Liver (tissue), 9 donors: ENCODE measurements around the gene PBOV1. TPM values are rescaled to one million over a fixed set of nuclear protein-coding genes. Genes with fewer than 3 reads are reported as not detected.

Source experiments
- DNase-seq: peaks from one replicate; pipeline ENCODE4 v3.0.0-alpha.2; 2017; ENCODE audit warnings: low spot score
- H3K27ac ChIP-seq, 2 donors: one replicate each; pipeline ENCODE4 v1.7.0; 2013; ENCODE audit warnings: inconsistent platforms in 2 of 2, low read length in 2 of 2, control low read depth in 1 of 2, low read depth in 1 of 2, mild to moderate bottlenecking in 1 of 2
- H3K27me3 ChIP-seq, 4 donors: one replicate each; pipeline versions ENCODE4 v1.6.1 to v1.7.0; 2013; ENCODE audit warnings: low read length in 3 of 4, inconsistent platforms in 1 of 4, mild to moderate bottlenecking in 1 of 4, moderate library complexity in 1 of 4; ENCODE audit not compliant: control insufficient read depth in 4 of 4, insufficient read depth in 4 of 4
- H3K36me3 ChIP-seq, 4 donors: one replicate each; pipeline versions ENCODE4 v1.6.1 to v1.7.0; 2013; ENCODE audit warnings: low read length in 3 of 4, mild to moderate bottlenecking in 3 of 4, low read depth in 1 of 4, moderate library complexity in 1 of 4; ENCODE audit not compliant: control insufficient read depth in 4 of 4, insufficient read depth in 3 of 4
- H3K4me1 ChIP-seq, 4 donors: one replicate each; pipeline versions ENCODE4 v1.6.1 to v1.7.0; 2013; ENCODE audit warnings: low read length in 3 of 4, mild to moderate bottlenecking in 3 of 4, moderate library complexity in 1 of 4; ENCODE audit not compliant: control insufficient read depth in 4 of 4, insufficient read depth in 4 of 4
- H3K4me3 ChIP-seq, 3 donors: one replicate each; pipeline versions ENCODE4 v1.6.1 to v1.7.0; 2013; ENCODE audit warnings: low read length in 3 of 3, control low read depth in 1 of 3, low read depth in 1 of 3, mild to moderate bottlenecking in 1 of 3
- H3K9ac ChIP-seq, 2 donors: one replicate each; pipeline ENCODE4 v1.7.0; 2013; ENCODE audit warnings: low read length in 2 of 2, mild to moderate bottlenecking in 2 of 2, moderate library complexity in 2 of 2, control low read depth in 1 of 2, low read depth in 1 of 2
- H3K9me3 ChIP-seq, 4 donors: one replicate each; pipeline versions ENCODE4 v1.6.1 to v1.7.0; 2013; ENCODE audit warnings: low read length in 3 of 4; ENCODE audit not compliant: control insufficient read depth in 4 of 4
- CTCF ChIP-seq: fragments of 150-350 bp; IDR thresholded peaks from 2 replicates; pipeline ENCODE4 v1.5.1; 2017; ENCODE audit warnings: improper control_type of control experiment, low read depth, low read length; ENCODE audit not compliant: missing input control
- EGR1 ChIP-seq, 2 donors: IDR thresholded peaks; 2 replicates each; pipeline ENCODE4 v1.6.1; 2016 to 2018; ENCODE audit warnings: antibody characterized with exemption in 2 of 2, low read depth in 2 of 2
- FOXA2 ChIP-seq: IDR thresholded peaks from 2 replicates; pipeline ENCODE4 v1.6.1; 2016; ENCODE audit warnings: antibody characterized with exemption
- GABPA ChIP-seq, 2 donors: IDR thresholded peaks in 1 of 2; conservative IDR thresholded peaks in 1 of 2; 2 replicates each; pipeline ENCODE4 v1.6.1; 2016; ENCODE audit warnings: antibody characterized with exemption in 2 of 2, mild to moderate bottlenecking in 1 of 2, moderate library complexity in 1 of 2
- HNF4A ChIP-seq, 2 donors: conservative IDR thresholded peaks; 2 replicates each; pipeline ENCODE4 v1.6.1; 2016; ENCODE audit warnings: antibody characterized with exemption in 2 of 2, mild to moderate bottlenecking in 2 of 2
- HNF4G ChIP-seq: IDR thresholded peaks from 2 replicates; pipeline ENCODE4 v1.6.1; 2016; ENCODE audit warnings: antibody characterized with exemption
- JUND ChIP-seq, 2 donors: IDR thresholded peaks; 2 replicates each; pipeline ENCODE4 v1.6.1; 2016; ENCODE audit warnings: antibody characterized with exemption in 2 of 2
- RAD21 ChIP-seq, 2 donors: IDR thresholded peaks; 2 replicates each; pipeline ENCODE4 v1.6.1; 2016; ENCODE audit warnings: antibody characterized with exemption in 2 of 2, mild to moderate bottlenecking in 2 of 2
- REST ChIP-seq: IDR thresholded peaks from 2 replicates; pipeline ENCODE4 v1.6.1; 2016; ENCODE audit warnings: antibody characterized with exemption, mild to moderate bottlenecking
- RXRA ChIP-seq, 2 donors: IDR thresholded peaks; 2 replicates each; pipeline ENCODE4 v1.6.1; 2017 to 2018; ENCODE audit warnings: antibody characterized with exemption in 2 of 2, mild to moderate bottlenecking in 1 of 2
- SP1 ChIP-seq: IDR thresholded peaks from 2 replicates; pipeline ENCODE4 v1.6.1; 2018; ENCODE audit warnings: antibody characterized with exemption, mild to moderate bottlenecking
- TAF1 ChIP-seq: conservative IDR thresholded peaks from 2 replicates; pipeline ENCODE4 v1.6.1; 2016; ENCODE audit warnings: antibody characterized with exemption, mild to moderate bottlenecking
- WGBS: extraction: QIAGEN DNeasy Blood & Tissue Kit; methylation state at CpG from one replicate; pipeline ENCODE4 v1.1.7; 2013; 5-methylcytosine and 5-hydroxymethylcytosine counted together
- polyA plus RNA-seq, 2 donors: library from polyadenylated mRNA; stranded (reverse) in 1 of 2; unstranded in 1 of 2; fragments of 200-250 nt in 1 of 2; fragments of >200 nt in 1 of 2; fragmentation: Nextera tagmentation in 1 of 2; extraction: Ambion mirVana in 1 of 2; gene quantifications; one replicate each; pipeline versions ENCODE4 v1.2.1 to v1.2.3, GENCODE V29; 2013 to 2015
- total RNA-seq, 2 donors: library from RNA; depleted of rRNA; stranded (reverse); fragments of >200 nt; gene quantifications; one replicate each; pipeline ENCODE4 v1.2.3, GENCODE V29; 2014
- TF ChIP-seq, protein P1 (sequence below): IDR thresholded peaks from 2 replicates; pipeline ENCODE4 v1.6.1; 2016; ENCODE audit warnings: antibody characterized with exemption
- TF ChIP-seq, protein P2 (sequence below): IDR thresholded peaks from 2 replicates; pipeline ENCODE4 v1.6.1; 2016; ENCODE audit warnings: antibody characterized with exemption
- TF ChIP-seq, protein P3 (sequence below): IDR thresholded peaks from 2 replicates; pipeline ENCODE4 v1.6.1; 2016; ENCODE audit warnings: antibody characterized with exemption
- donor health status: healthy.
- donor health status: healthy.
- donor health status: healthy.
- donor health status: healthy.
- donor health status: healthy.

Gene PBOV1
- total RNA-seq, result not detected
- polyA plus RNA-seq, result not detected

- WGBS, result 81% methylated on average over 2 of the region's 2 CpGs
- Histone ChIP-seq H3K9me3 (no peaks in the 10 kb centered on the region), H3K27me3 (no peaks in the 10 kb centered on the region), H3K27ac (no peak within 1 kb of the TSS), H3K9ac (no peak within 1 kb of the TSS), H3K4me1 (no peaks in the 10 kb centered on the region), H3K4me3 (no peak within 1 kb of the TSS), H3K36me3 (no peaks in the 10 kb centered on the region)
- DNase-seq, result no peak
- TF ChIP-seq, protein P1, sequence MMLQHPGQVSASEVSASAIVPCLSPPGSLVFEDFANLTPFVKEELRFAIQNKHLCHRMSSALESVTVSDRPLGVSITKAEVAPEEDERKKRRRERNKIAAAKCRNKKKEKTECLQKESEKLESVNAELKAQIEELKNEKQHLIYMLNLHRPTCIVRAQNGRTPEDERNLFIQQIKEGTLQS, result no peak
- TF ChIP-seq GABPA (IDR thresholded peaks at IDR 0.05 in 1 of 2, conservative IDR thresholded peaks at IDR 0.05 in 1 of 2), result no peak
- no peak for TF ChIP-seq HNF4G
- no peak for TF ChIP-seq RXRA (IDR thresholded peaks at IDR 0.05)
- TF ChIP-seq EGR1 (IDR thresholded peaks at IDR 0.05; ENCODE audit: low read depth in 2 of 2), result no peak
- TF ChIP-seq TAF1, result no peak
- TF ChIP-seq SP1, result no peak
Observed at GRCh38 chr6:138218449-138218848, at the start of gene PBOV1. Gene PBOV1, minus strand, starts transcription at chr6:138218491. Its CDS starts 96 bp downstream, at chr6:138218395.

GRCh38 chr6:138266095-138266494 is 47.8 kb upstream of the PBOV1 start:
- Histone ChIP-seq H3K27me3 (no peaks in the 10 kb centered on the region), H3K27ac (no peak overlapping the region), H3K9ac (no peak overlapping the region), H3K36me3 (no peaks in the 10 kb centered on the region), H3K9me3 (no peaks in the 10 kb centered on the region), H3K4me3 (no peak overlapping the region), H3K4me1 (peaks cover 2 to 16% (median 9%) of the 10 kb centered on the region in 4 donors)
- TF ChIP-seq FOXA2 (no peak), GABPA (IDR thresholded peaks at IDR 0.05 in 1 of 2, conservative IDR thresholded peaks at IDR 0.05 in 1 of 2) (no peak), TAF1 (no peak), EGR1 (IDR thresholded peaks at IDR 0.05; ENCODE audit: low read depth in 2 of 2) (no peak), SP1 (no peak), HNF4G (no peak), JUND (IDR thresholded peaks at IDR 0.05) (no peak), RAD21 (IDR thresholded peaks at IDR 0.05) (no peak), RXRA (IDR thresholded peaks at IDR 0.05) (no peak)
- TF ChIP-seq, protein P1, result no peak
- TF ChIP-seq, protein P2, sequence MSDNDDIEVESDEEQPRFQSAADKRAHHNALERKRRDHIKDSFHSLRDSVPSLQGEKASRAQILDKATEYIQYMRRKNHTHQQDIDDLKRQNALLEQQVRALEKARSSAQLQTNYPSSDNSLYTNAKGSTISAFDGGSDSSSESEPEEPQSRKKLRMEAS, result no peak
- TF ChIP-seq, protein P3, sequence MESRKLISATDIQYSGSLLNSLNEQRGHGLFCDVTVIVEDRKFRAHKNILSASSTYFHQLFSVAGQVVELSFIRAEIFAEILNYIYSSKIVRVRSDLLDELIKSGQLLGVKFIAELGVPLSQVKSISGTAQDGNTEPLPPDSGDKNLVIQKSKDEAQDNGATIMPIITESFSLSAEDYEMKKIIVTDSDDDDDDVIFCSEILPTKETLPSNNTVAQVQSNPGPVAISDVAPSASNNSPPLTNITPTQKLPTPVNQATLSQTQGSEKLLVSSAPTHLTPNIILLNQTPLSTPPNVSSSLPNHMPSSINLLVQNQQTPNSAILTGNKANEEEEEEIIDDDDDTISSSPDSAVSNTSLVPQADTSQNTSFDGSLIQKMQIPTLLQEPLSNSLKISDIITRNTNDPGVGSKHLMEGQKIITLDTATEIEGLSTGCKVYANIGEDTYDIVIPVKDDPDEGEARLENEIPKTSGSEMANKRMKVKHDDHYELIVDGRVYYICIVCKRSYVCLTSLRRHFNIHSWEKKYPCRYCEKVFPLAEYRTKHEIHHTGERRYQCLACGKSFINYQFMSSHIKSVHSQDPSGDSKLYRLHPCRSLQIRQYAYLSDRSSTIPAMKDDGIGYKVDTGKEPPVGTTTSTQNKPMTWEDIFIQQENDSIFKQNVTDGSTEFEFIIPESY, result no peak
- no peak for DNase-seq
- WGBS, result 91% methylated on average over 3 of the region's 3 CpGs

DNA sequence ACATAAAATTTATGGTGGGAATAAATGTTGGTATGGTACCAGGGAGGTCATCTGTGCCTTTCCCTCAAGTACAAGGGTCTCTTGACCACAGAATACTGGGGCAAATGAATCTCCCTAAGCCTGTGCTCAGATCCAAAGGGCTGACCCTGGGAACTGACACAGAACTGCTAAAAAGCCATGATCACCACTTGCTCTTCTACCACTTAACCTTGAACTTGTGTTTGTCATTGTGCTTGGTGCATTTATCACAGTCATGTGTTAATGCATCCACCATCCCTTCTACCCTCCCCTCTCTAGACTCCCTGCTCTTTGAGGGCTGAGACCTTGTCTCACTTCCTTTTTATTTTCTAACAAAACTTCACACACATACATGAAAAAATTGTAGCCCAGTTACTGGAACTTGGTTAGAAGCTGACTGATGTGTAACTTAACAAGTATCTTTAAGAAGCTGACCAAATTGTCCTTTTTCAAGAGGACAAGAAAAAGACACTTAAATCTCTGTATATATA is 46.1 kb upstream of the PBOV1 start:
- no peak overlapping the region for H3K4me3 ChIP-seq
- no peaks in the 10 kb centered on the region for H3K27me3 ChIP-seq
- TF ChIP-seq, protein P1, result no peak
- TF ChIP-seq EGR1 (IDR thresholded peaks at IDR 0.05; ENCODE audit: low read depth in 2 of 2) (no peak), HNF4A (conservative IDR thresholded peaks at IDR 0.05) (no peak), RXRA (IDR thresholded peaks at IDR 0.05) (no peak), TAF1 (no peak), CTCF (no peak), REST (no peak), FOXA2 (no peak), SP1 (no peak)
- H3K9ac ChIP-seq, result no peak overlapping the region
- no peaks in the 10 kb centered on the region for H3K36me3 ChIP-seq
- H3K4me1 ChIP-seq, result peaks cover 2 to 14% (median 6%) of the 10 kb centered on the region in 4 donors
- no peak for DNase-seq
- no peak overlapping the region for H3K27ac ChIP-seq
- no peaks in the 10 kb centered on the region for H3K9me3 ChIP-seq
